ENCODE measurements around the gene APC.

APC gene

DNA sequence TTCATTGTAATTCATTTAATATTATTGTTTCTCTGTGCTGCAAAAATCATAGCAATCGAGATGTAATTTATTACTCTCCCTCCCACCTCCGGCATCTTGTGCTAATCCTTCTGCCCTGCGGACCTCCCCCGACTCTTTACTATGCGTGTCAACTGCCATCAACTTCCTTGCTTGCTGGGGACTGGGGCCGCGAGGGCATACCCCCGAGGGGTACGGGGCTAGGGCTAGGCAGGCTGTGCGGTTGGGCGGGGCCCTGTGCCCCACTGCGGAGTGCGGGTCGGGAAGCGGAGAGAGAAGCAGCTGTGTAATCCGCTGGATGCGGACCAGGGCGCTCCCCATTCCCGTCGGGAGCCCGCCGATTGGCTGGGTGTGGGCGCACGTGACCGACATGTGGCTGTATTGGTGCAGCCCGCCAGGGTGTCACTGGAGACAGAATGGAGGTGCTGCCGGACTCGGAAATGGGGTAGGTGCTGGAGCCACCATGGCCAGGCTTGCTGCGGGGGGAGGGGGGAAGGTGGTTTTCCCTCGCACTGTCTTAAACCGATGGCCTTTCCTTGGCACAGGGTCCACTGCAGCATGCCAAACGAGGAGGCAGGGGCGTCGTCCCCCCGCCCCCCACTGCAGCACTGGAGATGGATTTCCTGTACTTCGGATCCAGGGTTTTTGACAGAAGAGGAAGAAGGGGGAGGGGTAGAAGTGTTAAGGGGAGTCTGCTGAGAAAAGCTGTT is at the start of gene APC (continued):
- TF ChIP-seq TSHZ1 (tag by site-specific recombination; IDR thresholded peaks at IDR 0.05; ENCODE audit: borderline replicate concordance): no peak; the same call in 1 of the 2 replicates
- peak; percentile 82 for TF ChIP-seq ZXDB (tag by site-specific recombination; IDR thresholded peaks at IDR 0.05)
- TF ChIP-seq ZNF639 (tag by site-specific recombination; IDR thresholded peaks at IDR 0.05): no peak
- no peak for TF ChIP-seq ZNF223 (tag by site-specific recombination; IDR thresholded peaks at IDR 0.05)
- peak; percentile 25; the same call in 1 of the 2 replicates for TF ChIP-seq ZFHX2 (tag by site-specific recombination; conservative IDR thresholded peaks at IDR 0.05)
- TF ChIP-seq SCRT1 (tag by site-specific recombination; IDR thresholded peaks at IDR 0.05; ENCODE audit: borderline replicate concordance): no peak
- no peak for TF ChIP-seq ZNF354C (tag by site-specific recombination; IDR thresholded peaks at IDR 0.05; ENCODE audit: borderline replicate concordance, low read depth)
- no peak for TF ChIP-seq ZNF621 (tag by site-specific recombination; IDR thresholded peaks at IDR 0.05)
- no peak for TF ChIP-seq ZNF529 (tag by site-specific recombination; IDR thresholded peaks at IDR 0.05; ENCODE audit: insufficient replicate concordance)
- TF ChIP-seq GFI1B (tag by site-specific recombination; IDR thresholded peaks at IDR 0.05): no peak
- TF ChIP-seq, protein P1, sequence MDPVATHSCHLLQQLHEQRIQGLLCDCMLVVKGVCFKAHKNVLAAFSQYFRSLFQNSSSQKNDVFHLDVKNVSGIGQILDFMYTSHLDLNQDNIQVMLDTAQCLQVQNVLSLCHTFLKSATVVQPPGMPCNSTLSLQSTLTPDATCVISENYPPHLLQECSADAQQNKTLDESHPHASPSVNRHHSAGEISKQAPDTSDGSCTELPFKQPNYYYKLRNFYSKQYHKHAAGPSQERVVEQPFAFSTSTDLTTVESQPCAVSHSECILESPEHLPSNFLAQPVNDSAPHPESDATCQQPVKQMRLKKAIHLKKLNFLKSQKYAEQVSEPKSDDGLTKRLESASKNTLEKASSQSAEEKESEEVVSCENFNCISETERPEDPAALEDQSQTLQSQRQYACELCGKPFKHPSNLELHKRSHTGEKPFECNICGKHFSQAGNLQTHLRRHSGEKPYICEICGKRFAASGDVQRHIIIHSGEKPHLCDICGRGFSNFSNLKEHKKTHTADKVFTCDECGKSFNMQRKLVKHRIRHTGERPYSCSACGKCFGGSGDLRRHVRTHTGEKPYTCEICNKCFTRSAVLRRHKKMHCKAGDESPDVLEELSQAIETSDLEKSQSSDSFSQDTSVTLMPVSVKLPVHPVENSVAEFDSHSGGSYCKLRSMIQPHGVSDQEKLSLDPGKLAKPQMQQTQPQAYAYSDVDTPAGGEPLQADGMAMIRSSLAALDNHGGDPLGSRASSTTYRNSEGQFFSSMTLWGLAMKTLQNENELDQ (tag by site-specific recombination; IDR thresholded peaks at IDR 0.05; ENCODE audit: low read depth): no peak
- peak; percentile 84 for TF ChIP-seq ZNF561 (tag by site-specific recombination; IDR thresholded peaks at IDR 0.05; ENCODE audit: borderline replicate concordance)
- TF ChIP-seq ZNF510 (tag by site-specific recombination; IDR thresholded peaks at IDR 0.05; ENCODE audit: insufficient replicate concordance): no peak
- TF ChIP-seq ZSCAN30 (tag by site-specific recombination; IDR thresholded peaks at IDR 0.05): no peak; the same call in 1 of the 2 replicates
- no peak for TF ChIP-seq KLF10 (tag by site-specific recombination; IDR thresholded peaks at IDR 0.05)
- TF ChIP-seq ZNF704 (tag by site-specific recombination; IDR thresholded peaks at IDR 0.05): no peak
- peak; percentile 48; the same call in 1 of the 2 replicates for TF ChIP-seq ZNF324 (tag by site-specific recombination; IDR thresholded peaks at IDR 0.05)
- TF ChIP-seq OSR2 (tag by site-specific recombination; IDR thresholded peaks at IDR 0.05): no peak
- TF ChIP-seq, protein P2, sequence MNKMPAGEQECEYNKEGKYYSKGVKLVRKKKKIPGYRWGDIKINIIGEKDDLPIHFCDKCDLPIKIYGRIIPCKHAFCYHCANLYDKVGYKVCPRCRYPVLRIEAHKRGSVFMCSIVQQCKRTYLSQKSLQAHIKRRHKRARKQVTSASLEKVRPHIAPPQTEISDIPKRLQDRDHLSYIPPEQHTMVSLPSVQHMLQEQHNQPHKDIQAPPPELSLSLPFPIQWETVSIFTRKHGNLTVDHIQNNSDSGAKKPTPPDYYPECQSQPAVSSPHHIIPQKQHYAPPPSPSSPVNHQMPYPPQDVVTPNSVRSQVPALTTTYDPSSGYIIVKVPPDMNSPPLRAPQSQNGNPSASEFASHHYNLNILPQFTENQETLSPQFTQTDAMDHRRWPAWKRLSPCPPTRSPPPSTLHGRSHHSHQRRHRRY (tag by site-specific recombination; IDR thresholded peaks at IDR 0.05): no peak
- no peak for TF ChIP-seq ZNF549 (tag by site-specific recombination; IDR thresholded peaks at IDR 0.05)
- no peak for TF ChIP-seq ZNF658 (tag by site-specific recombination; IDR thresholded peaks at IDR 0.05)
- peak; percentile 78; the same call in 1 of the 2 replicates for TF ChIP-seq ZBTB17 (tag by site-specific recombination; IDR thresholded peaks at IDR 0.05)
- peak; percentile 49; the same call in 1 of the 2 replicates for TF ChIP-seq REST (tag by site-specific recombination; IDR thresholded peaks at IDR 0.05)
- TF ChIP-seq ZNF837 (tag by site-specific recombination; IDR thresholded peaks at IDR 0.05): no peak
- TF ChIP-seq ZNF558 (tag by site-specific recombination; IDR thresholded peaks at IDR 0.05): no peak
- peak; percentile 98 for TF ChIP-seq ZNF394 (tag by site-specific recombination; IDR thresholded peaks at IDR 0.05; ENCODE audit: borderline replicate concordance)
